ENCODE results near the gene NTNG1.
A peak's percentile ranks its signal among the peaks of the same experiment; 100 is the strongest.

The NTNG1 gene

DNA sequence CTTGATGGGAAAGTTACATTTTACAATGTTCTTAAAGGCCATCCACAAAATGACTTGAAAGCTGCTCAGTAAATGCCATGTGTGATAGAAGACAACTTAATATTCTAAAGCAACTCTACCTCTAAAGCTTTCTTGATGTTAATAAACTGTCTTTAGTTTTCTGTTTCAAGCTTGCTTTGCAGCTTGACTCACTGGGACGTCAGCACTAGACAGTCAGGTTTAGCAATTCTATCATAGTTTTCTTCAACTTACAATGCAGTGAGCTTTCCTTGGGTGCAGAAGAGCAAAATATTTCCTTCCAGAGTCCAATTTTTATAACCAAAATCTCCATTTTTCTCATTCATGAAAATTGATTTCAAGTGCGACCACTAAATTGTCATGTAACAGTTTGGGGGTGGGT, 273.1 kb downstream of the NTNG1 start:
- POLR2A ChIA-PET: no interaction called here
- CTCF ChIA-PET: interaction anchor here (1.1 to 2.5 kb wide), 3 partner anchors 19 to 335 kb away, joined by 4 to 12 read pairs (median 5); no protein-coding TSS in a partner anchor
- H3K4me3 ChIP-seq (ENCODE audit: low read depth, low read length): no peak overlapping the region
- no peak for DNase-seq (ENCODE audit: low read depth, low spot score)
- TF ChIP-seq, protein P1, sequence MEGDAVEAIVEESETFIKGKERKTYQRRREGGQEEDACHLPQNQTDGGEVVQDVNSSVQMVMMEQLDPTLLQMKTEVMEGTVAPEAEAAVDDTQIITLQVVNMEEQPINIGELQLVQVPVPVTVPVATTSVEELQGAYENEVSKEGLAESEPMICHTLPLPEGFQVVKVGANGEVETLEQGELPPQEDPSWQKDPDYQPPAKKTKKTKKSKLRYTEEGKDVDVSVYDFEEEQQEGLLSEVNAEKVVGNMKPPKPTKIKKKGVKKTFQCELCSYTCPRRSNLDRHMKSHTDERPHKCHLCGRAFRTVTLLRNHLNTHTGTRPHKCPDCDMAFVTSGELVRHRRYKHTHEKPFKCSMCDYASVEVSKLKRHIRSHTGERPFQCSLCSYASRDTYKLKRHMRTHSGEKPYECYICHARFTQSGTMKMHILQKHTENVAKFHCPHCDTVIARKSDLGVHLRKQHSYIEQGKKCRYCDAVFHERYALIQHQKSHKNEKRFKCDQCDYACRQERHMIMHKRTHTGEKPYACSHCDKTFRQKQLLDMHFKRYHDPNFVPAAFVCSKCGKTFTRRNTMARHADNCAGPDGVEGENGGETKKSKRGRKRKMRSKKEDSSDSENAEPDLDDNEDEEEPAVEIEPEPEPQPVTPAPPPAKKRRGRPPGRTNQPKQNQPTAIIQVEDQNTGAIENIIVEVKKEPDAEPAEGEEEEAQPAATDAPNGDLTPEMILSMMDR (IDR thresholded peaks at IDR 0.05; ENCODE audit: insufficient read depth, low read length, missing control alignments): no peak

DNA sequence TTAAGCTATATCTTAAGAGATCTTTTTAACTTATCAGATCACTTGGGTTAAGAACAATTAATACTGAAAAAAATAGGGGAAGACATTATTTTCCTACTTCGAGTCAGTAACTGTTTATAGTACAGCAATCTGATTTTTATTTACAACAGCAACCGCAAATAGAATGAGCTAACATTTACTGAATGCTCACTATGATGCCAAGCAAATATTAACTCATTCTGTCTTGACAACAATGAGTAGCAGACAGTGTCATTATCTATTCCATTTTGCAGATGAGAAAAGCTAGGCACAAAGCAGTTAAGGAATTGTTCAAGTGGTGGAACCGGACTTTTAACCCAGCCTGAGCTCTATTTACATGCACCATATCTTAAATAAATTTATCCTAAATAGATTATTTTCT, 273.7 kb downstream of the NTNG1 start:
- CTCF ChIA-PET: interaction anchor here (0.7 to 2.5 kb wide), 4 partner anchors 19 to 335 kb away, joined by 3 to 12 read pairs (median 4); no protein-coding TSS in a partner anchor
- H3K4me3 ChIP-seq (ENCODE audit: low read depth, low read length): no peak overlapping the region
- no peak for DNase-seq (ENCODE audit: low read depth, low spot score)
- TF ChIP-seq, protein P1 (IDR thresholded peaks at IDR 0.05; ENCODE audit: insufficient read depth, low read length, missing control alignments): no peak
- POLR2A ChIA-PET: no interaction called here

DNA sequence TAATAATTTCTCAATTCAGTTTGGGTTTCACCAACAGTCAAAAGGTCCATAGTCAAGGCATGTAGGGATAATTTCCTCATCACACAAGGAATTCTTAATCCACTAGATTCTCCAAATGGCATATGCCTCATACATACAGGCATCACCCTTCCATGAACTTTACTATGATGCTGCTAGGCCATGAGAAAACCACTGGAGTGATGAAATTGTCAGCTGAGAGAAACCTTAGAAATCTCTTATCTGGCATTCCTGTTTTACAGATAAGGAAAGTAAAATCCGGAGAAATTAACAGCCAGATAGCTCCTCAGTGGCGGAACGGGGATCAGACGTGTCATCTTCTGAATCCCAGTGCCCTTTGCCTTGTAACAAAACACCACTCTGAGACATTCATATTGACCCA, 274.4 kb downstream of the NTNG1 start:
- ChIA-PET POLR2A (no interaction called here), CTCF (interaction anchor here (0.7 to 2.5 kb wide), 3 partner anchors 8 to 334 kb away, joined by 3 to 12 read pairs (median 3); no protein-coding TSS in a partner anchor)
- H3K4me3 ChIP-seq (ENCODE audit: low read depth, low read length): no peak overlapping the region
- no peak for DNase-seq (ENCODE audit: low read depth, low spot score)
- TF ChIP-seq, protein P1 (IDR thresholded peaks at IDR 0.05; ENCODE audit: insufficient read depth, low read length, missing control alignments): no peak

DNA sequence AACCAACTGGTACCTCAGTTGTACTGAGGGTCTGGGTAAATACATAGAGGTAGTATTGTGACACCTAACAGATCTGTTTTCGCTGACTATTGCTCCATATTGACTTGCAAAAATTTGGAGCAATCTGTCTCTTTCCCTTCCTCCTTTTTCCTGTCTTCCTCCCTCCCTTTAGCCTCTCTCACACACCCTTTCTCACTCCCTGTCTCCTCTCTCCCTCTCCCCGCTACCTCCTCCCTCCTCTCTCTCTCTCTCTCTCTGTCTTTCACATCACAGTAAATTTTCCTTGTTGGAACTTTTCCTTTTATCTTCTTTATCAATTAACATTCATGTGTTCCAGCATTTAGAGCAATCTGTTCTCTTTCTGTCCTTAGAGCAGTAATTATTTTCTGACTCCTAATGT, 278.2 kb downstream of the NTNG1 start:
- no peak for DNase-seq (ENCODE audit: low read depth, low spot score)
- ChIA-PET POLR2A (no interaction called here), CTCF (no interaction called here)
- TF ChIP-seq, protein P1 (IDR thresholded peaks at IDR 0.05; ENCODE audit: insufficient read depth, low read length, missing control alignments): no peak
- no peak overlapping the region for H3K4me3 ChIP-seq (ENCODE audit: low read depth, low read length)

DNA sequence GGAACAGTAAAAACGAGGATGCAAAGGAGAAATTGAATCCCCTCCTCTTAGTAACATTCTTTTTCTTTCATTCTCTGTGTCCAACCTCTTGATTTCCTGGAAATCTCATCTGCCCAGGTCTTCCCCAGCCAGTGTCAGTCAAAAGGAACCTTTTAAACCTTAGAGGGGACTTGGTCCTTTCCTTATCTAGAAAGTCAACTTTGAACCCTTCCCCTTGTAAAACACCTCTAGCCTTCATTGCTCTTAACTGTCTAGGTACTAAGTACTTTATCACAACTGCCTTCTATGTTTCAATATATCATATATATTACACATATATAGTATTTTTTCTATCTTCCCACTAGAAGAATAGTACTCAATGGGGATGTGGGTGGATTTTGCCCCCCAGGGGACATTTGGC, 282.1 kb downstream of the NTNG1 start:
- no peak overlapping the region for H3K4me3 ChIP-seq (ENCODE audit: low read depth, low read length)
- CTCF ChIA-PET: no interaction called here
- DNase-seq (ENCODE audit: low read depth, low spot score): no peak
- POLR2A ChIA-PET: no interaction called here
- TF ChIP-seq, protein P1 (IDR thresholded peaks at IDR 0.05; ENCODE audit: insufficient read depth, low read length, missing control alignments): no peak

DNA sequence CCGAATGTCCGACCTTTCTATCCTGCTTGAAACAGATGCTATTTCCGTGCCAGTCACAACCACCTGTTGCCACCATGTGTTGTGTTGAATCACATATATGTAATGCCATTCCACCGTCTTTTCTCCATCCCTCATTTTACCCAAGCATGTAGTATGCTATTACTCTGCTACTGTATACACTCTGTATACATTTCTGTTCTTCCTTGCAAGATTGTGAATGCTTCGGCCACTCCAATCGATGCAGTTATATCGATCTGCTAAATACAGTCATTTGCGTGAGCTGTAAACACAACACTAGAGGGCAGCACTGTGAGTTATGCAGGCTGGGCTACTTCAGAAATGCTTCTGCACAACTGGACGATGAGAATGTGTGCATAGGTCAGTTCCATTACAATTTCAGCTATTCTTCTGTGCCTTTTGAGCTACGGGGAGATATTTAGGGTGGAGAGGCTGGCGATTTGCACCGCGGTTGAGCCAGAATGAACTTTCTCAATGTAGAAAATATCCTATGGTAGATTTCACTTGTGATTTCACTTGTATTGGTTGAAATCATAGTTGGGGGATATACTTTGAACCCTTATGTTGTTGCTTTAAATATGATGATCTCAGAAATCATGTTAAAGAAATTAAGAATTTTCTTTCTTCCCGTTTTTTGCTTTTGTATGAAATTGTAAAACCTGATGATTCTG, 289.8 kb downstream of the NTNG1 start:
- TF ChIP-seq, protein P1 (IDR thresholded peaks at IDR 0.05; ENCODE audit: insufficient read depth, low read length, missing control alignments): peak; percentile 46

More for the DNA sequence above, 289.8 kb downstream of the NTNG1 start:
- H3K4me3 ChIP-seq (ENCODE audit: low read depth, low read length): no peak overlapping the region
- ChIA-PET CTCF (interaction anchor here (1.2 to 4.7 kb wide), 4 partner anchors 8 to 318 kb away, joined by 3 to 47 read pairs (median 8); no protein-coding TSS in a partner anchor), POLR2A (no interaction called here)
- DNase-seq (ENCODE audit: low read depth, low spot score): no peak

All from AG04449 (cell line).